ENCODE results near the gene AHCYL1.

The AHCYL1 gene

GRCh38 chr1:110040548-110040947, 56.0 kb downstream of the AHCYL1 start:
- no peak for DNase-seq

GRCh38 chr1:110043016-110043415, 58.5 kb downstream of the AHCYL1 start:
- DNase-seq = no peak

- no peak for DNase-seq
Measured at GRCh38 chr1:110047463-110047862, 62.9 kb downstream of the AHCYL1 start.

GRCh38 chr1:110048240-110048639, 63.7 kb downstream of the AHCYL1 start:
- no peak for DNase-seq

- DNase-seq = no peak
Measured at GRCh38 chr1:110048923-110049601, 64.5 kb downstream of the AHCYL1 start.

- DNase-seq = no peak
Measured at GRCh38 chr1:110049801-110050601, 65.4 kb downstream of the AHCYL1 start.

- no peak for DNase-seq
Measured at GRCh38 chr1:110050602-110051261, 66.2 kb downstream of the AHCYL1 start.

- DNase-seq = no peak
Measured at GRCh38 chr1:110051262-110051648, 66.7 kb downstream of the AHCYL1 start.

- peak; percentile 76 for DNase-seq
Measured at GRCh38 chr1:110053552-110054428, 69.2 kb downstream of the AHCYL1 start.

GRCh38 chr1:110055493-110056284, 71.1 kb downstream of the AHCYL1 start:
- no peak for DNase-seq

GRCh38 chr1:110056285-110056683, 71.7 kb downstream of the AHCYL1 start:
- DNase-seq = no peak

- no peak for DNase-seq
Measured at GRCh38 chr1:110056776-110057175, 72.2 kb downstream of the AHCYL1 start.

- DNase-seq = no peak
Measured at GRCh38 chr1:110057963-110058518, 73.5 kb downstream of the AHCYL1 start.

GRCh38 chr1:110058591-110058990, 74.0 kb downstream of the AHCYL1 start:
- no peak for DNase-seq

GRCh38 chr1:110059133-110059863, 74.7 kb downstream of the AHCYL1 start:
- no peak for DNase-seq

- DNase-seq = peak; percentile 85
Measured at GRCh38 chr1:110060034-110060661, 75.6 kb downstream of the AHCYL1 start.

GRCh38 chr1:110060662-110061060, 76.1 kb downstream of the AHCYL1 start:
- no peak for DNase-seq

GRCh38 chr1:110061341-110061740, 76.8 kb downstream of the AHCYL1 start:
- DNase-seq = no peak

GRCh38 chr1:110062612-110063011, 78.0 kb downstream of the AHCYL1 start:
- no peak for DNase-seq

- no peak for DNase-seq
Measured at GRCh38 chr1:110063781-110064180, 79.2 kb downstream of the AHCYL1 start.
